Activated T-cell treated with anti-CD3 and anti-CD28 coated beads for 48 hours (primary cell): ENCODE measurements around the gene ZC3HAV1.
"Not testable (repeated sequence)": the region's sequence is repeated elsewhere in the genome, so short reads cannot be mapped to it uniquely, and the experiment has no call there.

Experiments used
- DNase-seq: peaks from one replicate; pipeline ENCODE4 v3.0.0-alpha.2; 2020; ENCODE audit warnings: low read depth

The ZC3HAV1 gene

GRCh38 chr7:139049111-139049510 is 60.4 kb downstream of the ZC3HAV1 start:
- no peak for DNase-seq

DNA sequence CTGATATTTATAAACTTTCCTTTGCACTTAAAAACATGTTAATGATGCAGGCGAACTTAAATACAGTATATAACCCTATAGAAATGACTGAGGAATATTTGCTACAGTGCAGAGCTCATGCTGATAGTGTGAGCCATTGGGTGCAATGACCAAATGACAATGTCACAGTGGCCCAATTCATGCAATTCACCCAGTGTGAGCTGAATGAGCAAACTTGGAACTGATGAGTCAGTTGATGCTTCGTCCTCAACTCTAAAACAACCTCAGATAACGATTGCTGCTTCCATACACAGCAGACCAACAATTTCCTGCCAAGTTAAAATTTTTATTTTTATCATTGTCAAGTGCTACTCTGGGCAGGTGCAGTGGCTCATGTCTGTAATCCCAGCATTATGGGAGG is 61.5 kb downstream of the ZC3HAV1 start:
- DNase-seq, result no peak

GRCh38 chr7:139046143-139046542 is 63.4 kb downstream of the ZC3HAV1 start:
- no peak for DNase-seq

DNA sequence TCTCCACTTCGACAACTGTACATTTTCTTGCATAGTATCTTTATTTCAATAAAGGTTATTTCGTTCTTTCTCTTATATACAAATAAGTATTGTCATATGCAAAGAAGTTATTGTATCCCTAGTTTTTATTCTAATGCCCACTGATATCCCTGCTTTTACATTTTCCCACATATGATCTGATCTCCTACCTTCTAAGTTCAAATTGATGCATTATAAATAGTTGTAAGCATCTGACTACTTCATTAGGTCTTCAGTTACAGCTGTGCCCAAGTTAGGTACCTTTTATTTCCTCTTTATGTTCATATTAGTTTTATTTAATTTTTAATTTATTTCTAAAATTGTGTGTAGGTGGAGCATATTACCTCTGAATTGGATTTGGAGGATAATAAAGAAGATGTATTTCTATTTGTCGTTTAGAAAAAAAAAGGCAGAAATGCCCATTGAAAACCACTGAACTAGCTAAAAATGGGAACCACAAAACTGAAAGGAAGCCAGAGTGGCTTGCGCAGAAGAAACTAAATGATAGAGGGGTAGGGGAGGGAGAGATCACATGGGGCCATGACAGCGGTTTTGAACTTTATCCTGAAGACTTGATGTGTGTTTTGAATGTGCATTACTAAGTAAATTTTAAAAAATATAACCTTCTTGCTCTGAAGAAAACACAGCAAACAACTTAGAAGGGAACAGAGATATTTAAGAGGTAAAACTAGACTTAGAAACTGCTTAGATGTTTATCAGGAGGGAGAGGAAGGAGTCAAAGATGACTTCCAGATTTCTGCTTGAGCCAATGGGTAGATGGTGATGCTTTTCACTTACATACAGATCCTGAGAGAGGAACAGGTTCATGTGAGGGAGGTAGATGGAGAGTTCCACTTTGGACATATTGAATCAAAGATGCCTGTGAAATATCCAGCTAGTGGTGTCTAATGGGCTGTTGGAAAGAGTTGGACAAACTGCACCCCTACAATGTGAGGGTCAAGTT is 64.4 kb downstream of the ZC3HAV1 start:
- DNase-seq, result no peak

DNA sequence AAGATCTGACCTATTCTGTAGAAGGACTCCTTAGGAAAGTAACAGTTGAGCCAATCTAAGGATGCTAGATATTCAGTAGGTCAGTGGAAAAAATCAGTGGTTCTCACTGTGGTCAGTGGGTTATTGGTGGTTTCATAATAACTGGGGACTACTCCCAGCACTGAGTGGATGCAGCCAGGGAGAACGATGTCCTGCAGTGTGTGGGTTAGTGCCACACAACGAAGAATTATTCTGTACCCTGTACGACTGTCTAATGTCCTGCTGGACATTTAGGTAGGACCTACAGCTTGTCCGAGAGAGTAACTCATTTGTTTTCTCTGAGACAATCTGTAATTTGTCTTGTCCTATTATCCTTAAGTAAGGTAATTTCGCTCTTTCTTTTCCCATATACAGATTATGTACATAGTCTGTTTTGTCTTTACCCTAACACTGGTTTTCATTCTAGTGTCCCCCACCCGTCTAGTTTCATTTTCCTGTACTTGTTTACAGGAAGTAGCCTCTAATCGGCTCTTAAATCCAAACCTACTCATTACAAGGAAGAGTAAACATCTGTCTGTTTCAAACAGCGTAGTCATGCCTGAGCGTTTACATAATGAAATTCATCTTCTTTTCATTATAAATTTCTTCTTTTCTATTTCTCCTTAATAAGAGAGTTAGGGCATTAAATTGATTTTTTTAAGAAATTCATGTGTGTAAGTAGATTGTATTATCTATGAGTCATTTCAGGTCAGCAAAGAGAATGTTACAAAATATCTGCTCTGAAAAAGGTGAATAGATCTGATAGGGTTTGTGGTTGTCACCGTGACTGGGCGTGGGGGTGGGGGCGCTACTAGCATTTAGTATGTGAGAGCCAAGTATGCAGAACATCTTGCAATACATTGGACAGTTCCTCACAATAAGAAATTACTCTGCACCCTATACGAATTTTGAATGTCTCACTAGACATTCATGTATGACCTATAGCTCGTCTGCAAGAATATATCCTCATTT is 65.4 kb downstream of the ZC3HAV1 start:
- DNase-seq, result peak; percentile 62

DNA sequence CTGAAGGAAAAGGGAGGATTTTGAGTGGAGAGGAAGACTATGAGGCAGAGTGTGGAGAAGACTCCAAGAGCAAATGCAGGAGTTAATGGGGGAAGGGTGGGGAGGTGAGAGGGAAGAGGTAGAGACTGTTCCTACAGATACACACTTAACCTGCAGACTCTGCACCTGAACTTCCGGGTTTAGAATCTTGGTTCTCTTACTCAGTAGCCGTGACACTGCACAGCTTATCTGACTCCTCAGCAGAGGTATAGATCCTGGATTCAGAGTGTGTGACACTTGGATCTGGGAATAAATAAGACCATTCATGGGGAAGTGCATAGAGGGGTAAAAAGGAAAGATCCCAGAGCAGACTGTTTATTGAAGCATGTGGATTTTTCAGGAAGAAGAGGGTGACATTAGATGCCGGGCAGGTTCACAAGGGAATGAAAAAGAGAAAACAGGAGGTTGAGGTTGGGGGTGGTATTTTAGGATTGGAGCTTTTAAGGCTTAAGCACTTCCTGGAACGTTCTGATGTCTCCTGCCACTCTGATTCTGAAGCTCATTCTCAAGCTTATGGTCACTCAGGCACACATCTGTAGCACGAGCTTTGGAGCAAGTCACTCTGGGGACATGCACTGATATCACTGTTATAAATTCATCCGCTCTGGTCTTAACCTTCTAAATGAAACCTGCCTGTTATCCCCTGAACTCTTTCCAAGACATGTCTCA is 68.0 kb downstream of the ZC3HAV1 start:
- DNase-seq, result no peak

DNA sequence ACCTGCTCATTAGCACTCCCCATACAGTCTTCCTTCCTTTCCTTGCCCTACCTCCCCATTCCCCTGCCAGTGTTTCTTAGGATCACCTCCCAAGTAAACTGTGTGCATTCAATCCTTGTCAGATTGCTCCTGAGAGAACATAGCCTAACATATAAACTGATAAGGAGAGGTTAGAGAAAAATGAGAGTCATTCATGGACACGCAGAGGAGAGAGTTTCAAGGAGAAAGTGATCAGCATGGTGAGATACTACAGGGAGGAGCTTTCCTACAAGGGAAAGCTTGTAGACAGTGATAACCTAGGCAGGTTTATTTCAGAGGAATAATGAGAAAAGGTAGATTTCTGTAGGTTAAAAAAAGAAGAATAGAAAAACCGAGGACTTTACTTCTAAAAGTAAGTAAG is 70.8 kb downstream of the ZC3HAV1 start:
- DNase-seq, result no peak

DNA sequence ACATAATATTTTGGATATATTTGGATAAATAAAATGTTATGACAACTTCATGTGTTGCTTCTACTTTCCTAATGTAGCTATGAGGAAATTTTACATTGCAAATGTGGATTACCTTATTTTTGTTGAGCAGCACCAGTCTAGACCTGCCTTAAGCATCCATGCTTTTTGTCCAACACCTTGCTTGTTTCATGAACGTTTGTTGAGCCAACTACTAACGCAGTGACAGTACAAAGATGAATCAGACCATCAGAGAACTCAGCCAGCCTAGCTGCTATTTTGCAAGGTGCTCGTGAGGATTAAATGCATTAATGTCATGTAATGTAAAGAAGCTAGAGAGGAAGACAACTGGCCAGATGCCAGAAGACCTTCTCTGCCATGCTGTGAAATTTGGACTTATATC is 72.6 kb downstream of the ZC3HAV1 start:
- DNase-seq, result no peak

- DNase-seq, result peak; percentile 78
Observed at GRCh38 chr7:139035586-139036353, 73.8 kb downstream of the ZC3HAV1 start, which contains the start of gene ZC3HAV1L. Gene ZC3HAV1L (minus strand): TSS chr7:139036042. CDS start chr7:139036017, 25 bp downstream.

DNA sequence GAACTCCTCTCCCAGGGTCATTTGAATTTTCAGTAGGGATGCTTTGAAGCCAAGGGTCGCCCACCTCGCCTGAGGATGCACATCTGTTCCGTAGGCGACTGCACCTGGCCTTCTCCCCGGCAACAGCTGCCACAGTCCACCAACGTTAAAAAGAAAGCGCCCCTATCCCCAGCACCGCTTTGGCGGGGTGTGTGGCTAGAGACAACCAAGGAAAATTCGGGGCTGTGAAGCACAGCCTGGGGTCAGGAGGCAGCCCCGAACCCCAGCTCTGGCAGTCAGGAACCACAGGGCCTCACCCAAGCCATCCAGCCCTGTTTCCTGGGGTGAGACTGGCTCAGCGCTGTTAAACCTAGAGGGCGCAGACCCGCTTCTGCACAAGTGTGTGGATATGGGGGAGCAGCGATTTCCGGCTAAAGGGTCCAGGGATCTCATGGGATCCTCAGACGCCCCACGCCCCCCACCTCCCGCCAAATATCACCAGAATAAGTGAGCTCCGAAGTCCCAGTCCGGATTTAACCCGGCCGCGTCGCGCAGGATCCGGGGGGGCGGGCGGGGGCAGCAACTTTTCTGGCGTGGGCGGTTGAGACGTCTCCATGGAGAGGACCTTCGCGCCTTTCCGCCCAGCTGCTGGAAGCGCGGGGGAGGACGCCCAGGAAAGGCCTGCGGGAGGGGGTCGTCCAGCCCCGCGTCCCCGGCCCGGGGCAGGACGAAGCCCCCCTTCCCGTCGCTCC is 74.5 kb downstream of the ZC3HAV1 start:
- DNase-seq, result peak; percentile 27

GRCh38 chr7:139034336-139034735 is 75.2 kb downstream of the ZC3HAV1 start:
- no peak for DNase-seq

DNA sequence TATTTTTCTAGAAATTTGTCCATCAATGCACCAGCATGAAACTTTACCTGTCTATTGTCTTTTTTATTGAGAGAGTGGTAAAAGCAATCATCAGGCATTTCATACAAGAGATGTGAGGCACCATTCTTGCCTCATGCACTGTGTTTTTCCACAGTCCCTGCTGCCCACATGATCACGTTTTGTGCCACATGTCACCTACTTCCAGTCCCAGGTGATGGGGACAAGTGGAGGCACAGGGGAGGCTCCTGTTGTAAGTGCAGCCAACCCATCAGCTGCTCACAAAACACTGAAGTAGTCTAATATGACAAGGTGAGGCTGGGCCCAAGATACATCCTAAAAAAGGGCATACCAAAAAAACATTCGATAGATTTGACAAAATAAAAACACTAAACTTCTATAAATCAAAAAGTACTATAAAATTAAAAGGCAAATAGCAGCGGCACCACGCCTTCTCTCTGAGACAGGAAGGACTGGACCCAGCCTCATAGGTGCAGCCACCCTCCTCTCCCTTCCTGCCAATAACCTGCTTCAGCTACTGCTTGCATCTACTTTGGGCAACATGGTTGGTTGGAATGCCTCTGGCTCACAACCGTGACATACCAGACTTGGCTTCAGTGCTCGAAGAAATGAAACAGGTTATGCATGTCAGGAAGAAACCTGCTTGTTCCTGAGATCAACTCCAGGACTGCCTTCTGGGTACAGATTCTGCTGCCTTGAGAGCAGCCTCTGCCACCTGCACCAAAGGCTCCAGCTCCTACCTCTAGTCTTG is 76.0 kb downstream of the ZC3HAV1 start:
- no peak for DNase-seq

DNA sequence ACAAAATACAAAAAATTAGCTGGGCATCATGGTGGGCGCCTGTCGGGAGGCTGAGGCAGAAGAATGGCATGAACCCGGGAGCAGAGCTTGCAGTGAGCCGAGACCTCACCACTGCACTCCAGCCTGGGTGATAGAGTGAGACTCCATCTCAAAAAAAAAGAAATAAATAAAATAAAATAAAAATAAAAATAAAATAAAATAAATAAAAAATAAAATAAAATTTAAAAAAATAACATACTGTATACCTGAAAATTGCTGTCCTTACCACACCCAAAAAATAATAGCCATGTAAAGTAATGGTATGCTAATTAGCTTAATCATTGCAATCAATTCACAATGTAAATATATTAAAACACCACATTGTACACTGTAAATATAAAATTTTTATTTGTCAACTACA is 77.0 kb downstream of the ZC3HAV1 start:
- DNase-seq, result no peak

- no peak for DNase-seq
Observed at GRCh38 chr7:139029353-139029752, 80.2 kb downstream of the ZC3HAV1 start.

- DNase-seq, result no peak
Observed at GRCh38 chr7:139026551-139026950, 83.0 kb downstream of the ZC3HAV1 start.

- not testable (repeated sequence) for DNase-seq
Observed at GRCh38 chr7:139025861-139026260, 83.7 kb downstream of the ZC3HAV1 start.

GRCh38 chr7:139023076-139023475 is 86.4 kb downstream of the ZC3HAV1 start:
- no peak for DNase-seq

DNA sequence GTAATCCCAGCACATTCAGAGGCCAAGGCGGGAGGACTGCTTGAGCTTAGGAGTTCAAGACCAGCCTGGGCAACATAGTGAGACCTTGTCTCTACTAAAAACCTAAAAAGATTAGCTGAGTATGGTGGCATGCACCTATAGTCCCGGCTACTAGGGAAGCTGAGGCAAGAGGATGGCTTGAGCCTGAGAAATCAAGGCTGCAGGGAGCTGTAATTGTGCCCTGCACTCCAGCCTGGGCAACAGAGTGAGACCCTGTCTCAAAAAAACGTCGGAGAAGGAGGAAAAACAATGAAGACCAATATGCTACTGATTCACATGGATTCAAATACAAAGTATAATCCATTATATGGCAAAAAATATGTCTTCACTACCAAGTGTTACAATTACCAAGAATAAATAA is 87.2 kb downstream of the ZC3HAV1 start:
- no peak for DNase-seq

DNA sequence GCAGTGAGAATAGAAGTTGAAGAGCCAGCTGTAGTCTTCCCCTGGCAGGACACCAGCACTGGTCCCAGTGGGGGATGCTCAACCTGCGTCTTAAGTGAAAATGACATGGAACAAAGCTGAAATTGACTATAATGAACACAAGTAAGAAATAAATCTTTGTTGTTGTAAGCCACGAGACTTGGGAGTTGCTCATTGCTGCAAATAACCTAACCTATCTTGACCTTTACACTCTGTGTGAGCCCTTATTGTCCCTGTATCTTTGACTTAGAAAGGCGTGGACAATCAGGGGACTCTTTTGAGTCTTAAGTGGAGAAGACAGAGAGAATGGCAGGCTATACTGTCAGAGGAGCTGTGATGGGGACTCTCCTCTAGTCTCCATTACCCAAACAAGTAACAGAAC is 90.6 kb downstream of the ZC3HAV1 start:
- no peak for DNase-seq
